ENCODE results near the gene ADAMTSL5.

GRCh38 chr19:1503925-1504773 lies 8.7 kb downstream of the ADAMTSL5 start:
- TF ChIP-seq, protein P1, sequence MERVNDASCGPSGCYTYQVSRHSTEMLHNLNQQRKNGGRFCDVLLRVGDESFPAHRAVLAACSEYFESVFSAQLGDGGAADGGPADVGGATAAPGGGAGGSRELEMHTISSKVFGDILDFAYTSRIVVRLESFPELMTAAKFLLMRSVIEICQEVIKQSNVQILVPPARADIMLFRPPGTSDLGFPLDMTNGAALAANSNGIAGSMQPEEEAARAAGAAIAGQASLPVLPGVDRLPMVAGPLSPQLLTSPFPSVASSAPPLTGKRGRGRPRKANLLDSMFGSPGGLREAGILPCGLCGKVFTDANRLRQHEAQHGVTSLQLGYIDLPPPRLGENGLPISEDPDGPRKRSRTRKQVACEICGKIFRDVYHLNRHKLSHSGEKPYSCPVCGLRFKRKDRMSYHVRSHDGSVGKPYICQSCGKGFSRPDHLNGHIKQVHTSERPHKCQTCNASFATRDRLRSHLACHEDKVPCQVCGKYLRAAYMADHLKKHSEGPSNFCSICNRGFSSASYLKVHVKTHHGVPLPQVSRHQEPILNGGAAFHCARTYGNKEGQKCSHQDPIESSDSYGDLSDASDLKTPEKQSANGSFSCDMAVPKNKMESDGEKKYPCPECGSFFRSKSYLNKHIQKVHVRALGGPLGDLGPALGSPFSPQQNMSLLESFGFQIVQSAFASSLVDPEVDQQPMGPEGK (CRISPR knock-in tag; IDR thresholded peaks at IDR 0.05; ENCODE audit: borderline replicate concordance) = no peak
- TF ChIP-seq TCF4 (CRISPR knock-in tag; IDR thresholded peaks at IDR 0.05; ENCODE audit: borderline replicate concordance) (no peak), ZFP3 (CRISPR knock-in tag; IDR thresholded peaks at IDR 0.05) (no peak), RARB (CRISPR knock-in tag; IDR thresholded peaks at IDR 0.05) (no peak), ZNF70 (CRISPR knock-in tag; IDR thresholded peaks at IDR 0.05) (no peak), BACH2 (CRISPR knock-in tag; IDR thresholded peaks at IDR 0.05; ENCODE audit: borderline replicate concordance) (no peak), CSDC2 (CRISPR knock-in tag; IDR thresholded peaks at IDR 0.05) (no peak), GLIS3 (CRISPR knock-in tag; IDR thresholded peaks at IDR 0.05) (no peak), PPARA (CRISPR knock-in tag; IDR thresholded peaks at IDR 0.05; ENCODE audit: borderline replicate concordance) (no peak), ARNTL (CRISPR knock-in tag; IDR thresholded peaks at IDR 0.05; ENCODE audit: borderline replicate concordance, low read depth) (no peak)
- TF ChIP-seq, protein P2, sequence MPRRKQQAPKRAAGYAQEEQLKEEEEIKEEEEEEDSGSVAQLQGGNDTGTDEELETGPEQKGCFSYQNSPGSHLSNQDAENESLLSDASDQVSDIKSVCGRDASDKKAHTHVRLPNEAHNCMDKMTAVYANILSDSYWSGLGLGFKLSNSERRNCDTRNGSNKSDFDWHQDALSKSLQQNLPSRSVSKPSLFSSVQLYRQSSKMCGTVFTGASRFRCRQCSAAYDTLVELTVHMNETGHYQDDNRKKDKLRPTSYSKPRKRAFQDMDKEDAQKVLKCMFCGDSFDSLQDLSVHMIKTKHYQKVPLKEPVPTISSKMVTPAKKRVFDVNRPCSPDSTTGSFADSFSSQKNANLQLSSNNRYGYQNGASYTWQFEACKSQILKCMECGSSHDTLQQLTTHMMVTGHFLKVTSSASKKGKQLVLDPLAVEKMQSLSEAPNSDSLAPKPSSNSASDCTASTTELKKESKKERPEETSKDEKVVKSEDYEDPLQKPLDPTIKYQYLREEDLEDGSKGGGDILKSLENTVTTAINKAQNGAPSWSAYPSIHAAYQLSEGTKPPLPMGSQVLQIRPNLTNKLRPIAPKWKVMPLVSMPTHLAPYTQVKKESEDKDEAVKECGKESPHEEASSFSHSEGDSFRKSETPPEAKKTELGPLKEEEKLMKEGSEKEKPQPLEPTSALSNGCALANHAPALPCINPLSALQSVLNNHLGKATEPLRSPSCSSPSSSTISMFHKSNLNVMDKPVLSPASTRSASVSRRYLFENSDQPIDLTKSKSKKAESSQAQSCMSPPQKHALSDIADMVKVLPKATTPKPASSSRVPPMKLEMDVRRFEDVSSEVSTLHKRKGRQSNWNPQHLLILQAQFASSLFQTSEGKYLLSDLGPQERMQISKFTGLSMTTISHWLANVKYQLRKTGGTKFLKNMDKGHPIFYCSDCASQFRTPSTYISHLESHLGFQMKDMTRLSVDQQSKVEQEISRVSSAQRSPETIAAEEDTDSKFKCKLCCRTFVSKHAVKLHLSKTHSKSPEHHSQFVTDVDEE (CRISPR knock-in tag; IDR thresholded peaks at IDR 0.05) = no peak
